Calu3 (cell line): ENCODE results near the gene ZFPM1. TPM values are rescaled to one million over a fixed set of nuclear protein-coding genes. Genes with fewer than 3 reads are reported as not detected.

ENCODE experiments used
- BruUV-seq: library from RNA; stranded (reverse); fragments of 400-500 nt; replicated peaks from 2 replicates; lab custom pipeline; 2021; lab: Mats Ljungman, UMichigan
- CTCF ChIA-PET: fragments of 300-600 bp; sonication (Branson Sonifier 250); formaldehyde crosslinking; loops from one replicate; lab custom pipeline; 2022; ENCODE audit warnings: antibody characterized with exemption; lab: Charles Lee
- DNase-seq: peaks from one replicate; pipeline ENCODE4 v3.0.0; 2022
- H3K27ac Mint-ChIP-seq: one replicate; pipeline ENCODE4 v1.8.0; 2022; ENCODE audit warnings: mixed read lengths; ENCODE audit not compliant: unreplicated experiment
- H3K27me3 Mint-ChIP-seq: one replicate; pipeline ENCODE4 v1.8.0; 2022; ENCODE audit warnings: mixed read lengths; ENCODE audit not compliant: unreplicated experiment
- H3K36me3 Mint-ChIP-seq: one replicate; pipeline ENCODE4 v1.8.0; 2022; ENCODE audit warnings: mild to moderate bottlenecking, moderate library complexity, mixed read lengths; ENCODE audit not compliant: insufficient read depth, unreplicated experiment
- H3K4me1 Mint-ChIP-seq: one replicate; pipeline ENCODE4 v1.8.0; 2022; ENCODE audit warnings: mild to moderate bottlenecking, low read depth, mixed read lengths; ENCODE audit not compliant: unreplicated experiment
- H3K4me3 Mint-ChIP-seq: one replicate; pipeline ENCODE4 v1.8.0; 2022; ENCODE audit warnings: mild to moderate bottlenecking, low read depth, moderate library complexity, mixed read lengths; ENCODE audit not compliant: unreplicated experiment
- H3K9me3 Mint-ChIP-seq: one replicate; pipeline ENCODE4 v1.8.0; 2022; ENCODE audit warnings: low read depth, mixed read lengths; ENCODE audit not compliant: unreplicated experiment
- intact Hi-C: fragments of 100-400 bp; cut with micrococcal nuclease; formaldehyde crosslinking; loops from one replicate; pipeline ENCODE4 v1.10.0; 2022; ENCODE audit not compliant: unreplicated experiment
- total RNA-seq: library from RNA; stranded (reverse); gene quantifications from 2 replicates; pipeline ENCODE4 v1.2.3, GENCODE V29; 2022
- TF ChIP-seq, protein P1 (sequence below): fragments of 200-600 bp; IDR thresholded peaks from one replicate; pipeline ENCODE4 v1.8.0; 2022; ENCODE audit warnings: antibody characterized with exemption; ENCODE audit not compliant: unreplicated experiment

The ZFPM1 gene
- total RNA-seq, 1 experiment from 2014 or later, result 3.1 TPM

DNA sequence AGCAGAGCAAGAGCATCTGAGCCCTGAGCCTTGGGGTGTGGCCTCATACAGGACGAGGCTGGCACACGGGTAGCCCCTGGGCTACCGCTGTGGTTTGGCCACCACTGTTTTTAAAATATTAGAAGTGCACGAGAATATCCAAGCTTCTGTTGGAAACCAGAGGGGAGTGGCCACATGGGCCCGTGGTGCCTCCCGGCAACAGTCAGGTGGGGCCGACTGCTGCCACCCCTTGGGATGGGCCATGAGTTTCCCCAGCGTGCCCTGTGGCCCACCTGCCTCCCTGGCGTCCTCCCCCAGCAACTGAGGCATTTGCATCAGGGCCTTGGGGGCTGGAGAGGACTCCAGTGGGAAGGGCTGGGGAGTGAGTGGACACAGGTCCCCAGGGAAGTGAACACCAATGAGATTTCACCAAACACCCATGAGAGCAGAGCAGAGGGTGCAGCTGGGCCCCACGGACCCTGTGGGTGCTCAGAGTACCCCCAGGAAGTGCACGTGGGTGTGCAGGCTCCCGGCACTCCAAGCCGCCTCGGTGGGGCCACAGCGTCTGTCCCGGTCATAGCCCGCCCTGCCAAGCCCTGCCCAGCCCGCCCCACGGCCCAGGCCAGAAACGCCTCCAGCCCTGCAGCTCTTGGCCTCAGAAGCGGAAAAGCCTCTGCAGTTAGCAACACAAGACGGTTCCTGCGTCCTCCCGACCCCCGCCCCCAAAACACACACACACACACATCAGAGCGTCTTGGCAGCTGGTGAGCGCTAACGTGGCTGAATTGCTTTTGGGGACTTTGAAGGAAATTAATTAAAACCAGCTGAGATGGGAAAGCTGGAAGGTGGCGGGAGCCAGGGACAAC is 47.6 kb upstream of the ZFPM1 start:
- H3K9me3 Mint-ChIP-seq, result no peaks in the 10 kb centered on the region
- DNase-seq, result no peak
- peaks cover 8% of the 10 kb centered on the region for H3K4me1 Mint-ChIP-seq
- H3K27me3 Mint-ChIP-seq, result peaks cover 80% of the 10 kb centered on the region
- no peak overlapping the region for H3K4me3 Mint-ChIP-seq
- CTCF ChIA-PET, result interaction anchor here (1.6 kb wide), 1 partner anchor 17 kb away, joined by 5 read pairs; no protein-coding TSS in a partner anchor
- no TSS peak for BruUV-seq
- intact Hi-C loops, result no loop called here
- TF ChIP-seq, protein P1, sequence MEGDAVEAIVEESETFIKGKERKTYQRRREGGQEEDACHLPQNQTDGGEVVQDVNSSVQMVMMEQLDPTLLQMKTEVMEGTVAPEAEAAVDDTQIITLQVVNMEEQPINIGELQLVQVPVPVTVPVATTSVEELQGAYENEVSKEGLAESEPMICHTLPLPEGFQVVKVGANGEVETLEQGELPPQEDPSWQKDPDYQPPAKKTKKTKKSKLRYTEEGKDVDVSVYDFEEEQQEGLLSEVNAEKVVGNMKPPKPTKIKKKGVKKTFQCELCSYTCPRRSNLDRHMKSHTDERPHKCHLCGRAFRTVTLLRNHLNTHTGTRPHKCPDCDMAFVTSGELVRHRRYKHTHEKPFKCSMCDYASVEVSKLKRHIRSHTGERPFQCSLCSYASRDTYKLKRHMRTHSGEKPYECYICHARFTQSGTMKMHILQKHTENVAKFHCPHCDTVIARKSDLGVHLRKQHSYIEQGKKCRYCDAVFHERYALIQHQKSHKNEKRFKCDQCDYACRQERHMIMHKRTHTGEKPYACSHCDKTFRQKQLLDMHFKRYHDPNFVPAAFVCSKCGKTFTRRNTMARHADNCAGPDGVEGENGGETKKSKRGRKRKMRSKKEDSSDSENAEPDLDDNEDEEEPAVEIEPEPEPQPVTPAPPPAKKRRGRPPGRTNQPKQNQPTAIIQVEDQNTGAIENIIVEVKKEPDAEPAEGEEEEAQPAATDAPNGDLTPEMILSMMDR, result no peak
- H3K27ac Mint-ChIP-seq, result no peak overlapping the region
- H3K36me3 Mint-ChIP-seq, result no peaks in the 10 kb centered on the region

DNA sequence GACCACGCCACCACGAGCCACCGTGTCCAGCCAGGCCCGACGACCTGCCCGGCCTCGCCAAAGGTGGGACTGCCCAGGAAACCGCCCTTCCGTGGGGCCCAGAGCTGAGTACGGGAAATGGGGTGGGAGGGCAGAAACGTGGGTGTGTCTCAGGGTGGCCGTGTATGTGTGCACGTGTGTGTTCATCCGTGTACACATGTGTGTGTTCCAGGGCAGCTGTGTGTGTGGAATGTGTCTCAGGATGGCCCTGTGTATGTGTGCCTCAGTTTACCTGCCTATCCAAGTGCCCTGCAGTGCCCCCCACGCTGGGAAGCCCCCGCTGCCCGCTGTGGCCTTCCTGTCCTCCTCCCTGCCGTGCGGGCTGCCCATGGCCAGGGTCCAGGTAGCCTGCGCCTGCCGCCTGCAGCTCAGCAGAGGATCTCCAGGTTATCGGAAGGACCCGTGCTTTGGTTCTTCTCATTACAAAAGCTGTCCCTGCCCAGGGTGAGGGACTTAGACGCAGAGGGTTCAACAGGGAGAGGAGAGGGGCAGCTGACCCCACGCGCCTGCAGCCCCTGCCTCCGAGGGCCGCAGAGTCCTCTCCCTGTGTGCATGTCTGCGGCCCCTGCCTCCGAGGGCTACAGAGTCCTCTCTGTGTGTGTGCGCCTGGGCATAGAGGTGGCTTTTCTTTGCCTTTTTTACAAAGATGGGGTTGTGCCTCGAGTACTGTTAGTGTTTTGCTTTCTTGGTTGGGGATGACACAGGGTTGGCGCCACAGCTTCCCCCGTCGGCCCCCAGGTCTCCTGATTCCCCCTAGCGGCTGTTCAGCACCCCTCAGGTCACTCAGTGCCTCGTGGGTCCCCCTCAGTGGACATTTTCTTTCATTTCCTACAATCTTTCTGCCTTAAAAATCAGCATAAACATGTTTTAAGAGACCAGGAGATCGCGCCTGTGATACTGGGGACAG is 46.7 kb upstream of the ZFPM1 start:
- no TSS peak for BruUV-seq

DNA sequence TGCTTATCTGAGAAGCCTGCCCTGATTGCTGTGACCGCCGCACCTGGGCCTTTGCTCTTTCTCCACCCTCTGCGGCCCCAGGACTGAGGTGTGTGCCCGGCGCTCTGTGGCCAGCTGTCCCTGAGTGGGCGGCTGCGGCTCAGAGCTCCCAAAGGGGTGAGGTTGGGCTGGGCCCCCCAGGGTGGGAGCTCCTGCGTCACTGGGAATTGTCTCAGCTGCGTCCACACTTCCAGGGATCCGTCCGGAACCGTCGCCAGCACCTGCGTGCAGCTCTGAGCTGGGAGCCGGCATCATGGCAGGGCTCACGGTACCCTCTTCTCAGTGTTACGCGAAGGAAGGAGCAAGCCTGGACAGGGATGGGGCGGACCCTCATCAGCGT is 46.0 kb upstream of the ZFPM1 start:
- H3K4me1 Mint-ChIP-seq, result peaks cover 8% of the 10 kb centered on the region
- no peaks in the 10 kb centered on the region for H3K9me3 Mint-ChIP-seq
- no TSS peak for BruUV-seq
- CTCF ChIA-PET, result no interaction called here
- no peaks in the 10 kb centered on the region for H3K36me3 Mint-ChIP-seq
- peaks cover 70% of the 10 kb centered on the region for H3K27me3 Mint-ChIP-seq
- DNase-seq, result no peak
- H3K4me3 Mint-ChIP-seq, result no peak overlapping the region
- intact Hi-C loops, result no loop called here
- TF ChIP-seq, protein P1, result no peak
- no peak overlapping the region for H3K27ac Mint-ChIP-seq

More for the DNA sequence above, 46.7 kb upstream of the ZFPM1 start:
- Mint-ChIP-seq H3K36me3 (no peaks in the 10 kb centered on the region), H3K27me3 (peaks cover 74% of the 10 kb centered on the region), H3K27ac (no peak overlapping the region), H3K9me3 (no peaks in the 10 kb centered on the region), H3K4me1 (peaks cover 8% of the 10 kb centered on the region), H3K4me3 (no peak overlapping the region)
- DNase-seq, result no peak
- TF ChIP-seq, protein P1, result no peak
- CTCF ChIA-PET, result interaction anchor here (1.6 kb wide), 1 partner anchor 18 kb away, joined by 5 read pairs; no protein-coding TSS in a partner anchor
- intact Hi-C loops, result no loop called here

DNA sequence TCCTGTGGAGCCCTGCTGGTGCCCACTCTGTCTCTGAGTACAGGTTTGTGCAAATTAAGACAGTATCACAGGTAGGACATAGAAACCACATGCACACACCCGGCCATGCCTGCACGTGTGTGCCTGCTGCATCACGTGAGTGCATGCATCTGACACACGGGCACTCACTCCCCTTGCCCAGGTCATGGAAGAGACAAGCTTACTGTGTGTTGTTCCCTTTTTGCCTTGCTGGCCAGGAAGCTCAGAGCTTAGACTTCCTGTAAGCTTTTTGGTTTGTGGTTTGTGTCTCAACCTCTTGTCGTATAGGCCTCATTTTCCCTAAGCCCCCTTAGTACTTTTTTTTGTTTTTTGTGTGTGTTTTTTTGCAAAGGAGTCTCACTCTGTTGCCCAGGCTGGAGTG is 45.3 kb upstream of the ZFPM1 start:
- DNase-seq, result no peak
- Mint-ChIP-seq H3K36me3 (no peaks in the 10 kb centered on the region), H3K9me3 (no peaks in the 10 kb centered on the region), H3K4me3 (no peak overlapping the region), H3K27ac (no peak overlapping the region), H3K27me3 (peaks cover 72% of the 10 kb centered on the region), H3K4me1 (peaks cover 8% of the 10 kb centered on the region)
- CTCF ChIA-PET, result no interaction called here
- intact Hi-C loops, result no loop called here
- no TSS peak for BruUV-seq
- TF ChIP-seq, protein P1, result no peak
